ENCODE measurements around the gene LRRC4C.

- no peak for TF ChIP-seq POLR2A (IDR thresholded peaks at IDR 0.05)
- TF ChIP-seq, protein P1, sequence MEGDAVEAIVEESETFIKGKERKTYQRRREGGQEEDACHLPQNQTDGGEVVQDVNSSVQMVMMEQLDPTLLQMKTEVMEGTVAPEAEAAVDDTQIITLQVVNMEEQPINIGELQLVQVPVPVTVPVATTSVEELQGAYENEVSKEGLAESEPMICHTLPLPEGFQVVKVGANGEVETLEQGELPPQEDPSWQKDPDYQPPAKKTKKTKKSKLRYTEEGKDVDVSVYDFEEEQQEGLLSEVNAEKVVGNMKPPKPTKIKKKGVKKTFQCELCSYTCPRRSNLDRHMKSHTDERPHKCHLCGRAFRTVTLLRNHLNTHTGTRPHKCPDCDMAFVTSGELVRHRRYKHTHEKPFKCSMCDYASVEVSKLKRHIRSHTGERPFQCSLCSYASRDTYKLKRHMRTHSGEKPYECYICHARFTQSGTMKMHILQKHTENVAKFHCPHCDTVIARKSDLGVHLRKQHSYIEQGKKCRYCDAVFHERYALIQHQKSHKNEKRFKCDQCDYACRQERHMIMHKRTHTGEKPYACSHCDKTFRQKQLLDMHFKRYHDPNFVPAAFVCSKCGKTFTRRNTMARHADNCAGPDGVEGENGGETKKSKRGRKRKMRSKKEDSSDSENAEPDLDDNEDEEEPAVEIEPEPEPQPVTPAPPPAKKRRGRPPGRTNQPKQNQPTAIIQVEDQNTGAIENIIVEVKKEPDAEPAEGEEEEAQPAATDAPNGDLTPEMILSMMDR (IDR thresholded peaks at IDR 0.05) = no peak
Measured at GRCh38 chr11:40291329-40291728, 1168.1 kb downstream of the LRRC4C start.
